GM19099 (cell line): ENCODE measurements around the gene PLOD1.

Experiments
- POLR2A ChIP-seq: IDR thresholded peaks from 3 replicates; pipeline ENCODE4 v1.6.1; 2011; ENCODE audit warnings: low read depth; ENCODE audit not compliant: insufficient read length; ENCODE audit errors: extremely low read depth

The PLOD1 gene

DNA sequence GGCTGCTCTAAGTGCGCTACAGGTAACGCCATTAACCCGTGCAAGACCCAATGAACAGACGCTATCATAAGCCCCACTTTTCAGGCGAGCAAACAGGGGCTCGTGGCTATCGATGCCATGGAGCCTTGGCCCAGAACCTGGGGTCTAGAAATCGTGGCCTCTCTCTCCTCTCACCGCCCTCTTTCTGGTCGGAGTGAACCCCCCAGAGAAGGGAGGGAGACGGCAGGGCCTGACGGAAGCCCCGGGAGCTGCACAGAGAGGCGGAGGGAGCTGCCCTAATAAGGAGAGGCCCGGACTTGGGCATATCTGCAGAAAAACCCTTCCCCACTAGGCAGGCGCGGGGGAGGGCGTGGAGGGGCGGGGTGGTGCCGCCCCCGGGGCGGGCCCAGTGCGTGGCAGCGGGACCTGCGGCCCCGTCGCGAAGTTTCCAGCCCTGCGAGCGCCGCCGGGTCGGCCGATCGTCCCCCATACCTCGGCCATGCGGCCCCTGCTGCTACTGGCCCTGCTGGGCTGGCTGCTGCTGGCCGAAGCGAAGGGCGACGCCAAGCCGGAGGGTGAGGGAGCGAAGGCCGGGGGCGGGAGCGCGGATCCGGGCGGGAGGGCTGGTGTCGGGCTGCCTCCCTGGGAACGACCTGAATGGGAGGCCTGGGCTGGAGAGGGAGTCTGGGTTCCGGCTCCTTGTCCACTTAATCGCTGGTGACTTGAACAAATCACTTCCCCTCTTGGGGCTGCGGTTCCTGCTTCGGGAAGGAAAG lies at the start of gene PLOD1:
Gene PLOD1 (plus strand): TSS at position 416 of the 755 bp plus-strand sequence. CDS start 63 bp downstream, at position 479.
- peak; percentile 80 for TF ChIP-seq POLR2A

DNA sequence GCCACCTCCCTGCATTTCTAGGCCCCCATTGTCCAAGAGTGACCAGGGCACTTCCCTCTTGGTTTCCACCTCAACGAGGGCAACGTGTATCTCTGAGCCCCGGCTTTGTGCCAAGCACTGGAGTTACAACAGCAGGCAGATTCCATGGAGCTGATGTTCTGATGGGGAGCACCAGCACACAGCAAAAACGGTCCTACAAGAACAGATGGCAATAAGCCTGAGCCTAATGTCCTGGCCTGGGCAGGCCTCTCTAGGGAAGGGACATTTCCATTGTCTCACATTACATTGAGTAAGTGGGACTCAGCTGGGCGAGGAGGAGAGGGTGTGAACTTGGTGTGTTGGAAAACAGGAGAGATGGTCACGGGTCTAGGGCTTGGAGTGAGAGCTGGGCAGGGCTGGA lies 48.6 kb upstream of the PLOD1 start:
- TF ChIP-seq POLR2A = no peak

DNA sequence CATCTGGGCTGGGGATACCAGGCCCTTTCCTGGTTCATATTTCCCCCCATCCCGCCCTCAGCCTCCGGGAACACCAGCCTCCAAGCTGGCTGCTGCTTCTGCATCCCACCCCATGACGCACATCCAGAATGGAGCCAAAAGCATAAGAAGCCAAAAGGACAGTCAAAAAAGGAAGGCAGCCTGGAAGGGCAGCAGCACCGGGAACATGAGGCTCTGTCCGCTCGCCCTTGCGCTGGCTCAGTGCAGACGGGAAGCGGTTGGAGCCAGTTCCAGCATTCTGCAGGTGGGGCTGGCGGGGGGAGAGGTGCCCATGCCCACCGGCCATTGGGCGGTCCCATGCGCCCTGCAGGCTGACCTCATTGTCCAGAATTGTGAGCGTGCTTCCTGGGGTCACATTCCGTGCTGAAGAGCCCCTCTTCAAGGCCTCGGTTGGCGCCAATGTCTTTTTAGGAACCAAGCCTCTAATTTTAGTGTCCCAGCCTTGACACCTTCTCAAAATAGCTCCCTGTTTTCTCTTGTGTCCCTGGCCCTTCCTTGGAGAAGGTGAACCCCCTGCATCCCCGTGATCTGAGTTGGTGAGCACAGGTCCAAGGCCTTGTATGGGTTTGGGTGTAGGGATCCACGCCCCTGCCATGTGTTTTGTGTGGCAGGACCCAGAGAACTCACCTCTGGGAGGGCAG lies 47.4 kb upstream of the PLOD1 start:
- no peak for TF ChIP-seq POLR2A

DNA sequence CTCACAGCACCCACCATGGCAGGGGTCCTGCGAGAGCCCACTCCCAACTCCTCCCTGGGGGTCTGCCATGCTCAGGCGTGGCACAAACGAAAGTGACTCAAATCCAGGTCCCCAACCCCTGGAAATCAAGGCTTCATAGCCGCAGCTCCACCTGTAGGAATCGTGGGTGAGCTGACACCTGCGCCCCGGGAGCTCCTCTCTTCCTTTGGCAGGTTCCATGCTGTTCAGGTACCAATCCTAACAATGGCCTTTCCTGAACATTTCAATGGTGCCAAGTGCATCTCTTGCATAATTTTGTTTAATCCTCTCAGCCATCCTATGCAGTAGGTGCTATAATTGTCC lies 46.9 kb upstream of the PLOD1 start:
- no peak for TF ChIP-seq POLR2A

DNA sequence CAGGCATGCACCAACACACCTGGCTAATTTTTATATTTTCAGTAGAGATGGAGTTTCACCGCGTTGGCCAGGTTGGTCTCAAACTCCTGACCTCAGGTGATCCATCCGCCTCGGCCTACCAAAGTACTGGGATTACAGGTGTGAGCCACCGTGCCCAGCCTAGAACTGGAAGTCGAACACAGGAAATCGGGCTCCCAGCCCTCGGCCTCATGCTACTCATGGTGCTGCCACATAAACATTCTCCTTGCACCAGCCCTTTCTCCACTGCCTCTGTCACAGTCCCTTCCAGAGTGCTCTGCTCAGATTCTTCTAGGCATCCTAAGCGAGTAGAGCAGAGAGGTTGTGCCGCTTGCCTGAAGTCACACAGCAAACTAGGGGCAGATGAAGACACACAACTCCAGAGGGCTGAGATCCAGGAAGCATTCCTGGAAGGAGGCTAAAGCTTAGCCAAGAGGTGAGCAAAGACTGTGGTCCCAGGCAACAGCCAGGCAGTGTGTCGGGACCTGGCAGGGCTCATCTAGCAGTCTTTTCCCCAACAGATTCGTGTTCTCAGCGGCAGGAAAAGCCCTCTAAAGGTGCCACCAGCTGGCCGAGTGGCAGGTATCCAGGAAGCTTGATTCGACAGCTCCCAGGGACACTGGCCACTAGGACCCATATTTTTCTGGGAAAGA lies 46.2 kb upstream of the PLOD1 start:
- no peak for TF ChIP-seq POLR2A

DNA sequence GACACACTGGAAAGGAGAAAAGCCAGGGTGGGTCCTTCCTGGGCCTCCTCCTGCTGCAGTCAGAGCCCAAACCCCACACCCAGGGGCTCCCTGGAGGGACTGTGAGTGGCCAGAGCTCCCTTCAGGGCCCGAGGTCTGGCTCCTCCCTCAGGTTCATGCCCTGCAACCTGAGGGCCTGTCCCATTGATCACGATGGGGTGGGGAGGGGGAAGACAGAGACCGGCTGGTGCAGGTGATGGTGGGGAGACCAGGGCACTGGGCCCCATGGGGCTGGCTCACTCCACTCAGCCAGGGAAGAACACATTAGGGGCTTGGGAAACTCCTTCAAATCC lies 45.7 kb upstream of the PLOD1 start:
- TF ChIP-seq POLR2A = no peak

DNA sequence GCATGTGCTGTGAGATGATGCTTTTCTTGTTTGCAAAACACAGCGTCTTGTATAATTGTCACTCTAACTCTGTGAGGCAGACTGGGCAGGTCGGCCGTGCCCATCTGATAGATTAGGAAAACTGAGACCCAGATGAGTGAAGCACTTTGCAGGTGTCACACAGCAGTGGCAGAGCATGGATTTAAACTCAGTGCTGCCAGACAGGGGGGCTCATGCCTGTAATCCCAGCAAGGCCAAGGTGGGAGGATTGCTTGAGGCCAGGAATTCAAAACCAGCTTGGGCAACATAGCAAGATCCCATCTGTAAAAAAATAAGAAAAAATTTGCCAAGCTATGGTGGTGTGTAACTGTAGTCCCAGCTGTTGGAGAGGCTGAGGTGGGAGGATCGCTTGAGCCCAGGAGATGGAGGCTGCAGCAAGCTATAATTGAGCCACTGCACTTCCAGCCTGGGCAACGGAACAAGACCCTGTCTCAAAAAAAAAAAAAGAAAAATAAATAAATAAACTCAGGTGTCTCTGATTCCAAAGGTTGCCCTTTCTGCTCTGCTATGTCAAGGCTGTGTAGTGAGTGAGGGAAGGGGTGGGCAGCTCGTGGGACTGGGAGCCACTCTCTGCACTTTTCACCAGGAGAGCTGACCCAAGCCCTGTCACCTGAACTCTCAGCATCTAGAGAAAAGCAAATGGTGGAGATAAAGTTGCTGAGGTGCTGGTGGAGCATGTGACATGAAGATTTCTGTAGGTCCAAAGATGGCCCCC lies 42.9 kb upstream of the PLOD1 start:
- no peak for TF ChIP-seq POLR2A

DNA sequence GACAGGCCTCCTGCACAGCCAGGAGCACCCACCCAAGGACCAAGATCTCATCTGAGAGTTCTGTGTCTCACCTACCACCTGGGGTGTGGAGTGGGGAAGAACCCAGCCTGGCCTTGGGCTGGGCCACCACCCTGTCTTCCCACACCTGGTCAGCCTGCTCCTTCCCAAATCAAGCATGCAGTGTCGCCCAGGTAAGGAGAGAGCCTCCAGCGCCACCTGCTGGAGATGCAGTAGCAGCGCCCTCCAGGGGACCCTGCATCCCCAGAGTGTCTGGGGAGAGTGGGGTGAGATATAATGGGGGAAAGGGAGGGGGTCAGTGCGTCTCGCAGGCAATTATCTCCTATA lies 40.6 kb upstream of the PLOD1 start:
- TF ChIP-seq POLR2A = no peak

DNA sequence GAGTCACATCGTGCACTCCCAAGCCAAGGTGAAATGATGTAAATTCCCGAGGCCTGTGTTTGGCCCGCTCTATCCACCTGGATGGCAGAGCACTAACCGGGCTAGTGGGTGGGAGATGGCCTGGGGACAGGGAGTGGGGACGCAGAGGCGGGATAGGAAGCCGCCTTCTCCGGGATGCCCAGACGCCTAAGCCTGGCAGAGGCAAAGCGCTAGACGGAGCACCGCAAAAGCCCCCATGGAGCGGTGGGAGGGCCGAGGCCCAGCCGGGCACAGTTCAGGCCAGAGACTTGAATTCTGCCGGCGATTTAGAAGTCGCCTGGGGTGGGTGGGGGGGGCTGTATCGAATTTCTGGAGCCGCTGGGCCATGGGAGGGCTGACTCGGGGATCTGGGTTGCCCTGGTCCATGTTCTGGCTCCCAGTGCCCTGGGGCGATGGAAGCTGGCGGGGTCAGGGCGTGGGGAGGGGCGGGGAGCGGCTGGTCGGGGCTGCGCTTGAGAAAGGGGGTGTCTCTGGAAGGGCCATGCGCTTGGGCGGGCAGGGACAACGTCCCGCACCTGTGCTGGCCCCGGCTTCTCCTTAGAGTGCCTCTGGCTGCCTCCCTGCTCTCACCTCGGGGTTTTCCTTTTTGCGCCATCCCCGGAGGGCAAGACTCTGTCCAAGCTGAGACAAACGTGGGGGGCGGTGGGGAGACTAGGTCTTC lies 36.3 kb upstream of the PLOD1 start:
- TF ChIP-seq POLR2A = no peak

DNA sequence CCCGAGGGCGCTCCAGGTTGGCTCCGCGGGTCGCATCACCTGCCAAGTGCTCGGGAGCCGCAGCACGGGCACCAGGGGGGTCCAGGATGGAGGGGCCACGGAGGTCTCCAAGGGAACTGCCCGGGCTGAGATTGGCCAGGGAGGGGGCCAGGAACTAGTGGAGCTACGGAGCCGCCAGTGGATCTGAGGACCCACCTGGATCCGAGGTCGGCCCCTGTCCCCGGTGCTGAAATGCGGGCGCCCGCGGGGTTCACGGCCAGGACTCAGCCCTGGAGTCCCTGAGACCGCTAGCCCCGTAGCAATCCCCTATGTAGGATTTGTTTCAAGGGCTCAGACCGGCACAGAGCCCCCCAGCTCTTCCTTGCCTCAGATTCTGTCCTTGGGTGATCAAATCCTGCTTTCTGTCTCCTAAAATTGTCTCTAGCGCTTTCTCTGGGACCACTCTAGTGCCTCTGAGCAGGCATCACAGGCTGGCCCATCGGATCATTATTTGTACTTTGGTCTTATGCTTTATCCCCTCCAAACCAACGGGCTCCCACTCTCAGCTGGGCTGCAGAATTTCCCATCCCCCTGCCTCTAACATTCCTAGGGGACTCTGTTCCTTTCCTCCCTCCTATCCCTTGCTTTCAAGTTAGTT lies 35.6 kb upstream of the PLOD1 start:
- no peak for TF ChIP-seq POLR2A

DNA sequence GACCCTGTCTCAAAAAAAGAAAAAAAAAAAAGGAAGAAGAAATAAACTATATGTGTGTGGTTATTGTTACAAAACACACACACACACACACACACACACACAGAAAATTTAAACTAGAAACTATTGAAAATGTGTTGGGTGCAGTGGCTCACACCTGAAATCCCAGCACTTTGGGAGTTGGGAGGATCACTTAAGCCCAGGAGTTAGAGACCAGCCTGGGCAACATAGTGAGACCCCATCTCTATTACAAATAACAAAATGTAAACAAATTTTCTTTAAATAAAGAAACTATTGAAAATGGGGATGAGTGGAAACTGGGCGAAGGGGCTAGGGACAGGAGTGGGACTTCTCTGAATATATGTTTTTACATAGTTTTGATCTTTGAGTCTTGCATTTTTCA lies 31.3 kb upstream of the PLOD1 start:
- no peak for TF ChIP-seq POLR2A

DNA sequence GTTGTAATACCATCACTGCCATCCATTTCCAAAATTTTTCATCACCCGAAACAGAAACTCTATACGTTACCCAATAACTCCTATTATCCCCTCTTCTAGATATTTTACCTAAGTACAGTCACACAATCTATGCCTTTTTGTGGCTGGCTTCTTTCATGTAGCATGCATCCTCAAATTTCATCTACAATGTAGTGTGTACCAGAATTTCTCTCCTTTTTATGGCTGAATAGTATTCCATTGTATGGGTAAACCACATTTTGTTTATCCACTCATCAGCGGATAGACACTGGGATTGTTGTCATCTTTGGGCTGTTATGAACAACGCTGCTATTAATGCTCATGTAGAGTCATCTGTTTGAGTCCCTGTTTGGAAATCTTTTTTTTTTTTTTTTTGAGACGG lies 29.5 kb upstream of the PLOD1 start:
- no peak for TF ChIP-seq POLR2A

DNA sequence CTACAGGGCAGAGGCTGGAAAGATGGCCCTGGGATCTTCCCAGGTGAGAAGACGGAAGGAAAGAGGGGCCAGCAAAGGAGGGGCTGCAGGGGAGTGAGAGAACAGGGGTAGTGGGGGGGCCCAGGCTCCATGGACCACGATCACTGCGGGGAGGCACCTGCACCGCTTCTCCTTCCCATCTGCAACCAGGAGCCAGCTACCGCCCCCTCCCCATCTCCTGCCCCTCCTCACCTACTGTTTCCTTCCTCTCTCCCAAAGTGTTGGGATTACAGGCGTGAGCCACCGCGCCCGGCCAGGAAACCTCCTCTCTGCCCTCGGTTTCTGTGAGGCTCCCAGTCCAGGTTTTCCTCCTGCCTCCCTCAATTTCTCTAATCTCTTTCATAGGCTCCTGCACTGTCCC lies 27.6 kb upstream of the PLOD1 start:
- TF ChIP-seq POLR2A = no peak

DNA sequence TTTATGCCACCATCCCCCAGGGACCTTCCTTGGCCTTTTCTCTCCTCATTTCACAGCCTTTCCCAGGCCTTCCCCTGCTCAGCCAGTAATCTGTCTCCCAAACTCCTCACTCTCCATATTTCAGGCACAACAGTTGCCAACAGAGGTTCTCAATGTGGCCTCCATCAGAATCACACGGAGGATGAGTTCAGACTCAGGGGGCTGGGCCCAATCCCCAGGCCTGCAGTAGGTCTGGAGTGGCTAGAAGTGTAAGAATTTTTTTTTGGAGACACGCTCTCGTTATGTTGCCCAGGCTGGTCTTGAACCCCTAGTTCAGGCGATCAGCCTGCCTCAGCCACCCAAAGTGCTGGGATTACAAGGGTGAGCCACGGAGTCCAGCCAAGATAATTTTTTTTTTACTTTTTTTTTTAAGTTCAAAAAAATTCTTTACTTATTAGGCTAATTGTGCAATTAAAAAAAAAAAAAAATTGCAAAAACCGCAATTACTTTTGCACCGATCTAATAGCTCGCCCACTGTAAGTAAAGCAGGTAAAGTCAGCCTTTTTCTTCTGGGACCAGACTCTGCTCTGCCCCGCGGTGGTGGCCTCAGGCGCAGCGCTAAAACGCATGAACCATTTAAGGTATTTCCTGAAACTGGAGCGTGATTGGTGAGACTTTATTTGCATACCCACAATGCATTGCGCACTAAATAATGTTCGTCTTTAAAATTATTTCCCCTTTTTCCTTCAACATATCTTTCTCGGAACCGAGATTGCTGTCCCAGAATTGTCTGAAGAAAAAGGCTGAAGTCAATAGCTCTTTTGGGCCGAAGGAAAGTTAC lies 27.0 kb upstream of the PLOD1 start:
- TF ChIP-seq POLR2A = no peak
